Kidney (tissue), 14 donors: ENCODE data around the gene LONRF3. TPM values are rescaled to one million over a fixed set of nuclear protein-coding genes. Genes with fewer than 3 reads are reported as not detected.

Experiments used
- DNase-seq, 5 donors: peaks; one replicate each; pipeline ENCODE4 v3.0.0-alpha.2; 2013 to 2020
- FAIRE-seq: peaks from 2 replicates; lab custom pipeline; 2012; peaks lifted over from hg19 to GRCh38; lab: Jason Lieb, UNC
- H3K27ac ChIP-seq, 2 donors: one replicate each; pipeline ENCODE4 v1.7.0; 2013; ENCODE audit warnings: low read depth in 2 of 2, low read length in 2 of 2, inconsistent platforms in 1 of 2
- H3K27me3 ChIP-seq: one replicate; pipeline ENCODE4 v1.7.1; 2013; ENCODE audit warnings: low read length, inconsistent platforms; ENCODE audit not compliant: control insufficient read depth, insufficient read depth
- H3K36me3 ChIP-seq, 3 donors: one replicate each; pipeline versions ENCODE4 v1.7.0 to v1.7.1; 2013; ENCODE audit warnings: low read length in 3 of 3, control low read depth in 1 of 3, inconsistent platforms in 1 of 3; ENCODE audit not compliant: insufficient read depth in 3 of 3, control insufficient read depth in 2 of 3
- H3K4me1 ChIP-seq, 3 donors: one replicate each; pipeline versions ENCODE4 v1.7.0 to v1.7.1; 2013; ENCODE audit warnings: low read length in 3 of 3, inconsistent platforms in 1 of 3, low read depth in 1 of 3; ENCODE audit not compliant: control insufficient read depth in 2 of 3, insufficient read depth in 2 of 3
- H3K4me3 ChIP-seq, 3 donors: one replicate each; pipeline versions ENCODE4 v1.7.0 to v1.8.1; 2013; ENCODE audit warnings: low read length in 3 of 3, control low read depth in 1 of 3, inconsistent platforms in 1 of 3
- H3K9ac ChIP-seq, 3 donors: one replicate each; pipeline versions ENCODE4 v1.7.0 to v1.7.1; 2013; ENCODE audit warnings: low read length in 3 of 3, control low read depth in 1 of 3, inconsistent platforms in 1 of 3
- H3K9me3 ChIP-seq, 3 donors: one replicate each; pipeline versions ENCODE4 v1.7.0 to v1.7.1; 2013; ENCODE audit warnings: low read length in 3 of 3, control low read depth in 1 of 3, inconsistent platforms in 1 of 3; ENCODE audit not compliant: control insufficient read depth in 2 of 3, insufficient read depth in 1 of 3
- CTCF ChIP-seq: IDR thresholded peaks from 3 replicates; pipeline ENCODE4 v1.5.1; 2012; ENCODE audit warnings: mild to moderate bottlenecking, moderate library complexity, borderline replicate concordance; ENCODE audit not compliant: insufficient read depth; ENCODE audit errors: extremely low read depth
- intact Hi-C: fragments of 100-400 bp; cut with DNase I; formaldehyde crosslinking; loops from one replicate; pipeline ENCODE4 v1.11.1; 2022
- polyA plus RNA-seq: library from polyadenylated mRNA; stranded (reverse); fragments of 350-450 nt; fragmentation: Illumina TruSeq; extraction: RNeasy Lipid Tissue Mini Kit (QIAGEN cat#74804); gene quantifications from one replicate; pipeline ENCODE4 v1.2.3, GENCODE V29; 2014; ENCODE audit warnings: low read depth, low replicate concordance; ENCODE audit not compliant: insufficient read depth
- total RNA-seq: library from RNA; stranded (reverse); fragmentation: NEBNext Ultra II Directional; extraction: Animal tissue kit (Norgen Biotek cat#: 25700); gene quantifications from one replicate; pipeline ENCODE4 v1.2.1, GENCODE V29; 2021
- donor health status: control.
- donor health status: control.
- donor health status: control.
- donor health status: control.
- donor health status: control.
- donor health status: DM: yes; HTN: yes; CAD: no.
- donor health status: Normal renal cell carcinoma (clear cell type).

The LONRF3 gene
- total and polyA plus RNA-seq, 2 donors from 2014 or later = 0.67 to 5.5 TPM

DNA sequence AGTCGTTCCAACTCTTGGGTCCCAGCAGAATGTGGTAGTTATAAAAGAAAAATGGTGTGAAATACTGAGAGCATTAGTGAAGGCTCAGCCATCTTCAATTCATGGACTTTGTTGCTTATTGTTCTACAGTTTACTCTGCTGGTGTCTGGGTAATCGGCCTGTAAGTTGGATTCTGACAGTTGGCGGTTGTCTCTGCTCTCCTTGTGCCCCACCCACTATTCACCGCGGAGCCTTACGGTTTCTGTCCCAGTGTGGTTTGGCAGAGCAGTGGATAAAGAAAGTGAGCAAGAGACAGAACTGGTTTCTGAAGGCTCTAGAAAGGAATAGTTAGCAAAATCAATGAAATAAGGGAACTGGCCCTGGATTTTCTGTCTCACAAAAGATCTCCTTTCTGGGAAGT lies 9.1 kb downstream of the LONRF3 start:
- H3K9me3 ChIP-seq = no peaks in the 10 kb centered on the region
- H3K27me3 ChIP-seq = no peaks in the 10 kb centered on the region
- DNase-seq (no peak), FAIRE-seq (no peak)
- TF ChIP-seq CTCF = no peak
- H3K4me3 ChIP-seq = no peak overlapping the region
- H3K4me1 ChIP-seq = no peaks in the 10 kb centered on the region
- no peak overlapping the region for H3K9ac ChIP-seq
- H3K36me3 ChIP-seq = peaks cover 0 to 3% (median 0%) of the 10 kb centered on the region in 3 donors
- intact Hi-C loops = no loop called here
- no peak overlapping the region for H3K27ac ChIP-seq

DNA sequence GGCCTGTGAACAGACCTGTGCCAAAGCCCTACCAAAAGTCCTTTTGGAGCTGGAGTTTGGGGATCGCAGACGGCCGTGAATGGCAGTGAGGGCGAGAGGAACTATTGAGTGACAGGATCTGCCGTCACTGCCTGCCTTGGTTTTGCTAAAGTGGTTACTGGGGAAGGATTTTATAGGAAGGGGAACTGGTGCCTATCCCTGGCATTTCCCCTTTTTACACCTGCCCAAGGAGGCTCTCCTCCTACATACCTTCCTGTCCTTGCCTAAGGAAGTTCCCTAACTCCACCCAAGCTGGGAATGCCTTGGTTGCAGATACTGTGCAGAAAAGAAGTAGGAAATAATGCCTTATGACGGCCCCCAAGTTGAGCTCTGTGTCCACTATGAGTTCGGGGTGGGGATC lies 14.5 kb downstream of the LONRF3 start:
- H3K9ac ChIP-seq = no peak overlapping the region
- no peak for TF ChIP-seq CTCF
- no peak overlapping the region for H3K27ac ChIP-seq
- no peaks in the 10 kb centered on the region for H3K4me1 ChIP-seq
- H3K4me3 ChIP-seq = no peak overlapping the region
- H3K27me3 ChIP-seq = no peaks in the 10 kb centered on the region
- DNase-seq = no peak
- no peaks in the 10 kb centered on the region for H3K9me3 ChIP-seq
- intact Hi-C loops = no loop called here
- FAIRE-seq = no peak
- peaks cover 0 to 6% (median 2%) of the 10 kb centered on the region in 3 donors for H3K36me3 ChIP-seq

- no peak for TF ChIP-seq CTCF
- Histone ChIP-seq H3K4me1 (no peaks in the 10 kb centered on the region), H3K9ac (no peak overlapping the region), H3K27ac (no peak overlapping the region), H3K4me3 (no peak overlapping the region), H3K27me3 (no peaks in the 10 kb centered on the region), H3K9me3 (no peaks in the 10 kb centered on the region), H3K36me3 (peaks cover 0 to 2% (median 2%) of the 10 kb centered on the region in 3 donors)
- DNase-seq (no peak), FAIRE-seq (no peak)
- intact Hi-C loops = no loop called here
Observed at GRCh38 chrX:118989886-118990285, 15.5 kb downstream of the LONRF3 start.
